ELF-1 (cell line): Measurements from ENCODE around the gene CACNA1C.

ENCODE experiments used
- DNase-seq: peaks from one replicate; pipeline ENCODE4 v3.0.0-alpha.2; 2016; ENCODE audit warnings: low read depth, low spot score

CACNA1C gene

GRCh38 chr12:2503762-2504161, 451.0 kb downstream of the CACNA1C start:
- DNase-seq = no peak

DNA sequence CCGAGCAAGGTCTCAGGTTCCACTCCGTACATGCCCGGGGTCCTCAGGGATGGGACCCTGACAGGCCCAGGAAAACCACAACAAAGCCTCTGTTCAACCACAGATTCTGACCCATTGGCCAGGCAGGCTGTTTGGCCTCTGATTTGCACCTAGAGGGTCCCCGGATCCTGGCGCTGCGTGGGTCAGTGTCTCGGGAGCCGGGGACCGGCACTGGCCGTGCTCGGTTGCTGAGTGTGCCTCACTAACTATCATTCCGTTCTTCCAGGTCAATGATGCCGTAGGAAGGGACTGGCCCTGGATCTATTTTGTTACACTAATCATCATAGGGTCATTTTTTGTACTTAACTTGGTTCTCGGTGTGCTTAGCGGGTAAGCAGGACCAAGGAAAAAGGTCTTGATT, 451.8 kb downstream of the CACNA1C start:
- DNase-seq = no peak

- DNase-seq = peak; percentile 71
Measured at GRCh38 chr12:2507814-2508213, 455.0 kb downstream of the CACNA1C start.

- no peak for DNase-seq
Measured at GRCh38 chr12:2509137-2509536, 456.4 kb downstream of the CACNA1C start.

- no peak for DNase-seq
Measured at GRCh38 chr12:2510045-2510444, 457.3 kb downstream of the CACNA1C start.

DNA sequence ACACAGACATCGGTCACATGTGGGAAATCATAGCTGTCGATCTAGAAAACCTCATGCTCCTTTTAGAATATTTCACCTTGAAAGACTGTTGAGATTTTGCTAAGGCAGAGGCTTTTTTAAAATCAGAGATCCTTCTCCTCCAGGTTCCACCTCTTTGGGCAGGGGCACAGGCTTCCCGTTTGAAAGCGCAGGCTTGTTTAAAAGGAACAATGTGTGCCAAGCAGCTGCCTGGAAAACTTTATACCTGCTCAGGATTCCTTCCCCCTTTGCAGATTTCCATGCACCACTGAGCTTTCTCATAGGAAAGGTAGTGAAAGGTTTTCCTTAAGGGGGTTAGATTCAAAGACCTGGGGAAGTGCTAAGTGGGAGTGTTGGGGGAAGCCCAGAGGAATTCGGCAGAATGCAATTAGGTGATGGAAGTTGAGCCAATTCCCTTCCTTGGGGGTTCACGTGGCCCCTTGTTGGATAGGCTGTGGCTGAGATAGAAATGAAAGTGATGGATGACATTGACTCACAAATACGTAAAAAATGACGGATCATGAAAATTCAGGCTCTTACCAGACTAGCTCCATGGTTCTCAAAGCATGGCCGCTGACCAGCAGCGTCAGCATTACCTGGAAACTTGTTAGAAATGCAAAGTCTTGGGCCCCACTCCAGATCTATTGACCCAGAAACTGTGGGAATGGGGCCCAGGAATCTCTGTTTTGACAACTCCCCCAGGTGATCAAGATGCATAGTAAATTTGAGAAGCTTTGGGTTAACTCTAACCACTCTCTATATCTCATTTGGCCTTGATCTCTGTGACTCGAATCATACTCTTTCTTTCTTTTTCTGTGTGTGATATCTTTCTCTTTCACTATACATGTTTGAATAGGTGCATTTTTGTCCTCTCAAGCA, 460.6 kb downstream of the CACNA1C start:
- no peak for DNase-seq

DNA sequence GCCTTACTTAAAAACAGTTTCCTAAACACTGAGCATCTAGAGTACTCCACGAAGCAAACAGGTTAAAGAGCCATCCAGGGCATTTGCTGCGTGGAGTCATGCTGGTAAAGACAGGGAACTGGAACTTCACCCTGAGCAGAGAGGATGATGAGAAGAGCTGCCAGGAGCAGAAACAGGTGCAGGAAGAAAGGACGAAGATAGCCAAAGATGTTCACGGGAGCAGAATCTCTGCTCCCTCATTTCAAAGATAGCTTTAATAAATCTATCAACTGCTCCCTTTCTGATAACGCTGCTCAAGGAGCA, 461.2 kb downstream of the CACNA1C start:
- DNase-seq = no peak

GRCh38 chr12:2520722-2521246, 468.0 kb downstream of the CACNA1C start:
- DNase-seq = no peak

DNA sequence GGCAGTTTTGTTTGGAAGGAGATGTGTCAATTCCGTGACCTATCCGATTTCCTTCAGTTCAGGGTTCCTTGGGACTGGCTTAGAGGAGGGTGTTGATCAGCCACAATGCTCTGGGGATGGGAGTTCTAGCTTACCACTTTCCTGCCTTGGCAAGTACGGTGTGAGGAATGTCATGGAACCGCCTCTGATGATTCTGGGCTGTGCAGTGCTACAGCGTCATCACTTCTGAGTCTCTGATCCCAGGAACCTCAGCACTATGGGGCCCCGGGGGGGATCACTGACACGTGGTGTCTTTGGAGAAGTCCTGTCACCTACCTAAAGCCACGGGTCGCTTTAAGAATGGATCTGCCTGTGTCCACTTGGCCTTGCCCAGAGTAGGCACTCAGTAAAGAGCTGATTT, 470.5 kb downstream of the CACNA1C start:
- DNase-seq = no peak

DNA sequence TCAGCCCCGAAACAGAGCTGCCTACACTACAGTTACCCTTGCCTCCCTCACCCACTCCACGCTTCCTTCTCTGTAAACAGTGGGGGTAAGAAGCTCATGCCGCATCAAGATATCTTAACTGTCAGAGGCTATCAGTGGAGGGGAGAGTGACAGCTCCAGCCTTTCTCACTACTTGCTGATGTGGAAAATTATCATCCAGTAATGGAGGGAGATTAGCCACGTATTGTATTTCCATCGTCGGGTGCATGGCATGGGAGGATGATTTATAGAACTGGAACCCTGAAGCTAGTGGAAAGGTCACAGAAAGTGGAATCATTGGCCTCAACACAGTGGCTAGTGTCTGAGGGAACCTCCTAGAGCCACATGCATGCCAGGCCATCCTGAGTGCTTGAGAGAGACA, 471.1 kb downstream of the CACNA1C start:
- no peak for DNase-seq

GRCh38 chr12:2526371-2526770, 473.6 kb downstream of the CACNA1C start:
- no peak for DNase-seq

- no peak for DNase-seq
Measured at GRCh38 chr12:2528001-2528400, 475.2 kb downstream of the CACNA1C start.

DNA sequence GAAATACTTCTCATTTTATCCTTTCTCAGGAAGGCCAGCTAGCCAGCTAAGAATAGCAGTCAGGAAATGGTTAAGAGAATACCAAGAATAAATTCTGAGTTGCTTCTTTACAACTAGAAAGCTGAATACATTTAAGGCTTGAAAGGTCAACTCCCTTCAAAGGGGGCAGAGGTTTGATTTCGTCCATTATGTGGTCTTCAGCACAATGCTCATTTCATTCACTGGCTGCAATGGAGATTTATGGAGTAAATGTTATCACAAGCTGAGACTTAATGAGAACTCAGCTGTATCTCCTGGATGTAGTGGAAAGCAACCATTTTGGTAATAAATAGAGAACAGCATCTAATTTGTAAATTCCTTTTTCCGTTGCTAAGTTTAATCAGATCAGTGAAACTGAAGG, 477.0 kb downstream of the CACNA1C start:
- no peak for DNase-seq

GRCh38 chr12:2531371-2531770, 478.6 kb downstream of the CACNA1C start:
- DNase-seq = no peak

DNA sequence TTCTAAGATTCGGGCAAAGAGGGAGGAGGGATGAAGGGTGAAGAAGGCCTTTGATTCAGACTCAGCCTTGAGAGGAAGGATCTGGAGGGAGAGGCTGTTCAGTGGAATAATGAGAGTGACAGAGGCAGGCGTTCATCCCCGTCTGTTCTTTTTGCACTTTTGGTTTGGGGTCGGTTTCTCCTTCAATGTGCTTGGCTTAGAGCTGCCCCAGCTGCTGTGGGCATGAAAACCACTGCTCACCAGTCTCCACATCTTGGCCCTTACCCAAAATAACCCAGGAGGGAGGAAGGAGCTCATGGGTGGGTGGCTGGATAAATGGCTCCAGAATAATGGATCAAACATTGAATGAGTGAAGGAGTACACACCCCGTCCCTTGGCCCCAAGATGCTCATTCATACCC, 480.2 kb downstream of the CACNA1C start:
- no peak for DNase-seq

DNA sequence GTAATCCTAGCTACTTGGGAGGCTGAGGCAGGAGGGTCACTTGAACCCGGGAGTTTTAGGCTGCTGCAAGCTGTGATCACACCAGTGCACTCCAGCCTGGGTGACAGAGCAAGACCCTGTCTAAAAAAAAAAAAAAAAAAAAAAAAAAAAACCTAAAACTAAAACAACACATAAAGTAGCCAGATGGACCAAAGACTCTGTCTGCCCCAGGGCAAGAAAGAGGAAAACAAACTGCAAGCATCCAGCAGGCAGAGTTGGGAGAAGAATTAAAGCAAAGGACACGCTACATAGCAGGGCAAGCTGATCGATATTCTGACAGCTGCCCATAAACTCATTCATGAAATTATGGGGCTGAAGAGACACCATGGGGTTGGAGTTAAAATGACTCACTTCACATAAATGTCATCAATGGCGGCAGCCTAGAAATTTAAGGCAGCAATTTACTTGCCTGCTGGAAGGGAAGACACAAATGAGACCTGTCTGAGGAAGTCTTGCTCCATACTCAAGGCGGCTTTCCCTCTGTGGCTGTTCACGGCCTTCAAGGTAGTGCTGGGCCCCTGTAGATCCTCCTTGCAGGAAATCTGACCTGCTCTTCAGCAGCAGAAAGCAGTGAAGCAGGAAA, 482.9 kb downstream of the CACNA1C start:
- no peak for DNase-seq

GRCh38 chr12:2536724-2537123, 483.9 kb downstream of the CACNA1C start:
- no peak for DNase-seq

DNA sequence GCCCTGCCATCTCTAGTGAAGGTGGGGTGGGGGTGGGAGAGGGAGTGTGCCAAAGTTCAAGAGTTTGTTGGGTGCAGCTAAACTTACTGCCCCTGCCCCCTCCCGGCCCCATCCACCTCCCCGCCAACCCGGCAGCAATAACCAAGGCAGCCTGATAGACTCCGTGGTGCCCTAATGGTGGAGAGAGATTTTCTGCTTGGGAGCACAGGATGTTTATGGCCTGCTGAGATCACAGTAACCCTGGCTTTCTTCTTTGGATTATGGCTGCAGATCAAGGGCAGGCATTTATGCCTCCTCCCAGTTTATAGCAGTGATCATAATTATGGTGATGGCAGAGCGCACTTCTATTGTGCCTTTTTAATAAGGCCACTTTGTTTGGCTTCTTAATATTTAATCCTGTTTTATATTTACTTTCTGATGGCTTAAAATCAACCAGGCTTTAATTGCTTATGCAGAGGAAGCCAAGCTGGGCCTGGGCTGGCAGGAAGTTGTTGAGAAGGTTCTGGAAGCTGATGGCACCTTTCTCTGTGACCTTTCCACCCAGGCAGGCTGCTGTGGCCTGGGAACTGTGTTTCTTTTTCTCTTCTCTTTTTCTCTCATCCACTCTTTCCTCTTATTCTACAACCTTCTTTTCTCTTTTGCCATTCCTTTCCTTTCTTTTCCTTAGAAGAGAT, 485.2 kb downstream of the CACNA1C start:
- DNase-seq = no peak

- DNase-seq = no peak
Measured at GRCh38 chr12:2539938-2540337, 487.2 kb downstream of the CACNA1C start.

- DNase-seq = no peak
Measured at GRCh38 chr12:2540535-2540941, 487.8 kb downstream of the CACNA1C start.

- DNase-seq = no peak
Measured at GRCh38 chr12:2541631-2542204, 488.9 kb downstream of the CACNA1C start.

GRCh38 chr12:2543801-2544200, 491.0 kb downstream of the CACNA1C start:
- DNase-seq = no peak
